Esophagus squamous epithelium (tissue), 5 donors: ENCODE results near the gene PIK3C3. TPM values are rescaled to one million over a fixed set of nuclear protein-coding genes. Genes with fewer than 3 reads are reported as not detected.

Experiments
- DNase-seq: peaks from one replicate; lab custom pipeline; 2025; lab: John Stamatoyannopoulos, UW
- H3K27ac ChIP-seq, 4 donors: fragments of 200-600 bp; sonication (generic); one replicate each; pipeline ENCODE4 v1.5.1; 2016 to 2019; ENCODE audit warnings: mild to moderate bottlenecking in 1 of 4
- H3K27me3 ChIP-seq, 4 donors: fragments of 200-600 bp; sonication (generic); 1 replicate in 3 of 4; 2 replicates in 1 of 4; pipeline versions ENCODE4 v1.5.1 to v1.6.0; 2017 to 2021; ENCODE audit warnings: antibody characterized with exemption in 1 of 4
- H3K36me3 ChIP-seq, 3 donors: fragments of 200-600 bp; sonication (generic); one replicate each; pipeline ENCODE4 v1.5.1; 2016 to 2019
- H3K4me1 ChIP-seq, 3 donors: fragments of 200-600 bp; sonication (generic); one replicate each; pipeline ENCODE4 v1.5.1; 2017 to 2019
- H3K4me3 ChIP-seq, 4 donors: fragments of 200-600 bp; sonication (generic); 1 replicate in 3 of 4; 2 replicates in 1 of 4; pipeline ENCODE4 v1.5.1; 2016 to 2019; ENCODE audit warnings: mild to moderate bottlenecking in 2 of 4, moderate library complexity in 1 of 4
- H3K9me3 ChIP-seq, 3 donors: fragments of 200-600 bp; sonication (generic); one replicate each; pipeline ENCODE4 v1.5.1; 2016 to 2019
- CTCF ChIP-seq, 6 experiments: fragments of 450-650 bp in 4 of 6; fragments of 200-600 bp in 2 of 6; sonication (generic) in 2 of 6; IDR thresholded peaks; one replicate each; pipeline ENCODE4 v1.5.1; 2016 to 2019; ENCODE audit warnings: antibody characterized with exemption in 6 of 6, mild to moderate bottlenecking in 4 of 6, moderate library complexity in 4 of 6
- POLR2A ChIP-seq, 4 donors: fragments of 450-650 bp; IDR thresholded peaks; one replicate each; pipeline ENCODE4 v1.6.1; 2017; ENCODE audit warnings: antibody characterized with exemption in 4 of 4, mild to moderate bottlenecking in 4 of 4, moderate library complexity in 3 of 4
- WGBS, 2 donors: methylation state at CpG; one replicate each; pipeline ENCODE4 v1.1.5; 2018; 5-methylcytosine and 5-hydroxymethylcytosine counted together
- intact Hi-C: fragments of 100-400 bp; cut with DNase I; formaldehyde crosslinking; loops from one replicate; pipeline ENCODE4 v1.15.0; 2022
- total RNA-seq, 4 donors: library from RNA; depleted of rRNA; stranded (reverse); fragments of >200 nt; gene quantifications; one replicate each; pipeline ENCODE4 v1.1.0, GENCODE V29; 2016
- donor health status: DM: yes; HTN: yes; CAD: no.

Gene PIK3C3
- total RNA-seq, 4 donors from 2014 or later = 17.2 to 43.9 (median 23.6) TPM

- Histone ChIP-seq H3K4me1 (no peaks in the 10 kb centered on the region), H3K27me3 (no peaks in the 10 kb centered on the region), H3K36me3 (peaks cover 0 to 63% (median 0%) of the 10 kb centered on the region in 3 donors), H3K27ac (no peak overlapping the region), H3K9me3 (no peaks in the 10 kb centered on the region), H3K4me3 (no peak overlapping the region)
- no peak for DNase-seq
- intact Hi-C loops = no loop called here
- 88 to 95% methylated on average over 1 of the region's 1 CpG for WGBS, 2 donors
- TF ChIP-seq CTCF (IDR thresholded peaks at IDR 0.05) (no peak), POLR2A (IDR thresholded peaks at IDR 0.05) (no peak)
Observed at GRCh38 chr18:42025491-42025890, 70.5 kb downstream of the PIK3C3 start.

- Histone ChIP-seq H3K9me3 (no peaks in the 10 kb centered on the region), H3K4me1 (no peaks in the 10 kb centered on the region), H3K27me3 (no peaks in the 10 kb centered on the region), H3K36me3 (peaks cover 0 to 63% (median 0%) of the 10 kb centered on the region in 3 donors), H3K27ac (no peak overlapping the region), H3K4me3 (no peak overlapping the region)
- no peak for DNase-seq
- TF ChIP-seq CTCF (IDR thresholded peaks at IDR 0.05) (no peak), POLR2A (IDR thresholded peaks at IDR 0.05) (no peak)
- intact Hi-C loops = no loop called here
- WGBS, 2 donors = 88 to 90% methylated on average over 5 of the region's 5 CpGs
Observed at GRCh38 chr18:42025974-42026625, 71.1 kb downstream of the PIK3C3 start.

GRCh38 chr18:42028247-42028832 is 73.3 kb downstream of the PIK3C3 start:
- DNase-seq = no peak
- Histone ChIP-seq H3K36me3 (peaks cover 0 to 66% (median 0%) of the 10 kb centered on the region in 3 donors), H3K4me1 (no peaks in the 10 kb centered on the region), H3K27ac (no peak overlapping the region), H3K4me3 (no peak overlapping the region), H3K9me3 (no peaks in the 10 kb centered on the region), H3K27me3 (no peaks in the 10 kb centered on the region)
- 43 to 49% methylated on average over 6 of the region's 6 CpGs for WGBS, 2 donors
- intact Hi-C loops = no loop called here
- TF ChIP-seq CTCF (IDR thresholded peaks at IDR 0.05) (peak; percentile 28 to 69 (median 52)), POLR2A (IDR thresholded peaks at IDR 0.05) (no peak)

- 88 to 91% methylated on average over 7 of the region's 7 CpGs for WGBS, 2 donors
- H3K4me3 ChIP-seq = no peak overlapping the region
- H3K36me3 ChIP-seq = peaks cover 0 to 74% (median 0%) of the 10 kb centered on the region in 3 donors
- no peak for DNase-seq
- intact Hi-C loops = no loop called here
- H3K27ac ChIP-seq = no peak overlapping the region
- no peak for TF ChIP-seq CTCF (IDR thresholded peaks at IDR 0.05)
- TF ChIP-seq POLR2A (IDR thresholded peaks at IDR 0.05) = no peak
- no peaks in the 10 kb centered on the region for H3K4me1 ChIP-seq
- H3K27me3 ChIP-seq = no peaks in the 10 kb centered on the region
- no peaks in the 10 kb centered on the region for H3K9me3 ChIP-seq
Observed at GRCh38 chr18:42029092-42029491, 74.1 kb downstream of the PIK3C3 start.

GRCh38 chr18:42030586-42031182 is 75.7 kb downstream of the PIK3C3 start:
- intact Hi-C loops = no loop called here
- Histone ChIP-seq H3K27ac (no peak overlapping the region), H3K4me1 (no peaks in the 10 kb centered on the region), H3K36me3 (peaks cover 0 to 78% (median 0%) of the 10 kb centered on the region in 3 donors), H3K9me3 (no peaks in the 10 kb centered on the region), H3K27me3 (no peaks in the 10 kb centered on the region), H3K4me3 (no peak overlapping the region)
- no peak for TF ChIP-seq POLR2A (IDR thresholded peaks at IDR 0.05)
- TF ChIP-seq CTCF (IDR thresholded peaks at IDR 0.05) = peak in 1 of 6 experiments; percentile 22
- no peak for DNase-seq
- WGBS, 2 donors = 81 to 83% methylated on average over 3 of the region's 3 CpGs
